Ishikawa (cell line): ENCODE measurements around the gene NPAS2.

Experiments used
- CEBPB ChIP-seq: IDR thresholded peaks from 2 replicates; pipeline ENCODE4 v1.6.1; 2012
- CREB1 ChIP-seq: IDR thresholded peaks from 2 replicates; pipeline ENCODE4 v1.6.1; 2012; ENCODE audit warnings: low read depth
- EGR1 ChIP-seq: IDR thresholded peaks from 2 replicates; pipeline ENCODE4 v1.6.1; 2012
- EP300 ChIP-seq: IDR thresholded peaks from 2 replicates; pipeline ENCODE4 v1.6.1; 2012; ENCODE audit warnings: borderline replicate concordance
- FOXM1 ChIP-seq: IDR thresholded peaks from 2 replicates; pipeline ENCODE4 v1.6.1; 2012; ENCODE audit warnings: low read depth, borderline replicate concordance
- NFIC ChIP-seq: IDR thresholded peaks from 2 replicates; pipeline ENCODE4 v1.6.1; 2012
- RAD21 ChIP-seq: IDR thresholded peaks from 2 replicates; pipeline ENCODE4 v1.6.1; 2012; ENCODE audit warnings: low read depth
- TAF1 ChIP-seq: IDR thresholded peaks from 2 replicates; pipeline ENCODE4 v1.6.1; 2012; ENCODE audit warnings: low read depth, mild to moderate bottlenecking
- TCF12 ChIP-seq: IDR thresholded peaks from 2 replicates; pipeline ENCODE4 v1.6.1; 2012; ENCODE audit warnings: low read depth
- TEAD4 ChIP-seq: IDR thresholded peaks from 2 replicates; pipeline ENCODE4 v1.6.1; 2012
- USF1 ChIP-seq: IDR thresholded peaks from 2 replicates; pipeline ENCODE4 v1.6.1; 2012
- YY1 ChIP-seq: IDR thresholded peaks from 2 replicates; pipeline ENCODE4 v1.6.1; 2012; ENCODE audit warnings: low read depth
- ZBTB7A ChIP-seq: IDR thresholded peaks from 2 replicates; pipeline ENCODE4 v1.6.1; 2012; ENCODE audit warnings: low read depth
- TF ChIP-seq, protein P1 (sequence below): IDR thresholded peaks from 2 replicates; pipeline ENCODE4 v1.6.1; 2012; ENCODE audit warnings: low read depth, mild to moderate bottlenecking
- TF ChIP-seq, protein P2 (sequence below): IDR thresholded peaks from 2 replicates; pipeline ENCODE4 v1.6.1; 2012

Gene NPAS2

DNA sequence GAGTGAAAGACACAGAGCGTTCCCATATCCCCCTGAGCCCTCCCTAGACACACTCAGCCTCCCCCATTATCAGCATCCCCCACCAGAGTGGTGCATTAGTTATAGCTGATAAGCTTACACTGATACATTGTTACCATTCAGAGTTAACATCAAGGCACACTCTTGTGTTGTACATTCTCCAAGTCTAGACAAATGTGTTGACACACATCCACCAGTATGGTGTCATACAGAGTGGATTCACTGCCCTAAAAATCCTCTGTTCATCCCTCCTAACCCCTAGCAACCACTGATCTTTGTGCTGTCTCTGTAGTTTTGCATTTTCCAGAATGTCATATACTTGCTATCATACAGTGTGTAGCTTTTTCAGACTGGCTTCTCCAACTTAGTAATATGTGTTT lies 104.2 kb downstream of the NPAS2 start:
- TF ChIP-seq YY1 (no peak), RAD21 (no peak), CREB1 (no peak), TCF12 (no peak), EP300 (no peak), CEBPB (no peak)
- TF ChIP-seq, protein P1, sequence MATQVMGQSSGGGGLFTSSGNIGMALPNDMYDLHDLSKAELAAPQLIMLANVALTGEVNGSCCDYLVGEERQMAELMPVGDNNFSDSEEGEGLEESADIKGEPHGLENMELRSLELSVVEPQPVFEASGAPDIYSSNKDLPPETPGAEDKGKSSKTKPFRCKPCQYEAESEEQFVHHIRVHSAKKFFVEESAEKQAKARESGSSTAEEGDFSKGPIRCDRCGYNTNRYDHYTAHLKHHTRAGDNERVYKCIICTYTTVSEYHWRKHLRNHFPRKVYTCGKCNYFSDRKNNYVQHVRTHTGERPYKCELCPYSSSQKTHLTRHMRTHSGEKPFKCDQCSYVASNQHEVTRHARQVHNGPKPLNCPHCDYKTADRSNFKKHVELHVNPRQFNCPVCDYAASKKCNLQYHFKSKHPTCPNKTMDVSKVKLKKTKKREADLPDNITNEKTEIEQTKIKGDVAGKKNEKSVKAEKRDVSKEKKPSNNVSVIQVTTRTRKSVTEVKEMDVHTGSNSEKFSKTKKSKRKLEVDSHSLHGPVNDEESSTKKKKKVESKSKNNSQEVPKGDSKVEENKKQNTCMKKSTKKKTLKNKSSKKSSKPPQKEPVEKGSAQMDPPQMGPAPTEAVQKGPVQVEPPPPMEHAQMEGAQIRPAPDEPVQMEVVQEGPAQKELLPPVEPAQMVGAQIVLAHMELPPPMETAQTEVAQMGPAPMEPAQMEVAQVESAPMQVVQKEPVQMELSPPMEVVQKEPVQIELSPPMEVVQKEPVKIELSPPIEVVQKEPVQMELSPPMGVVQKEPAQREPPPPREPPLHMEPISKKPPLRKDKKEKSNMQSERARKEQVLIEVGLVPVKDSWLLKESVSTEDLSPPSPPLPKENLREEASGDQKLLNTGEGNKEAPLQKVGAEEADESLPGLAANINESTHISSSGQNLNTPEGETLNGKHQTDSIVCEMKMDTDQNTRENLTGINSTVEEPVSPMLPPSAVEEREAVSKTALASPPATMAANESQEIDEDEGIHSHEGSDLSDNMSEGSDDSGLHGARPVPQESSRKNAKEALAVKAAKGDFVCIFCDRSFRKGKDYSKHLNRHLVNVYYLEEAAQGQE, result no peak

DNA sequence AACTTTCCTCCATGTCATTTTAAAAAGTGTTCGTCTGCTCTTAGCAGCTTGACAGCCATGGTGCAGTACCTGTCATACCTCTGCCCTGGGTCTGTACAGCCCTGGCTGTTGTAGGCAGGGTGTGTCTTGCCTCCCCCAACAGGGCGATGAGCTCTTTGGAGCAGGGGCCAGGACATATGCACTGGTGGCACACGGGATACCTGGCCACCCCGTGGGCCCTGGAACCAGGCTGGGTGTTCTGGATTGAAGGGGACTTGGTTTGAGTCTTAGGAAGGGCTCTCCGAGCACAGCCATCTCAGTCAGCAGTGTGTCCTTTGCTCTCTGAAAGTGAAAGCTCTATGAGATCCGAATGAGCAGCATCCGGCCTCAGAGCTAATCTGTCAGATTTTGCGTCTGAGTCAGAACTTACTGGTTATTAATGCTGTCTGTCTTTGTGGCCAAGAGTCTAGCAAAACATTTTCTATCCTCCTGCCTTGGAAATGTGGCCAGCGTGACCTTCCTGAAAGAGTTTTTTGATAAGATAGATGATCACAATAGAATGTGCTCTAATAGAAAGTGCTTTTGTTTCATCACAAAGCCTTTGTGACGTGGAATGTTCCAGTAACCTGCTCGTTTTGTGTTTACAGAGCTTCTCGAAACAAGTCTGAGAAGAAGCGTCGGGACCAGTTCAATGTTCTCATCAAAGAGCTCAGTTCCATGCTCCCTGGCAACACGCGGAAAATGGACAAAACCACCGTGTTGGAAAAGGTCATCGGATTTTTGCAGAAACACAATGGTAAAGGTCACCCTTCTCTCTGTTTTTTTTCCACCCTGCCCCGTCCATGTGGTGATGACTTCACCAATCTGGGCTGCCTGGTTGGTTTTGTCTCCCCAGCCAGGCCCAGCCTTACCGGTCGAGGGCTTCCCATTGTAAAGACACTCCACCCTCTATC lies 104.8 kb downstream of the NPAS2 start:
- no peak for TF ChIP-seq ZBTB7A
- TF ChIP-seq, protein P2, sequence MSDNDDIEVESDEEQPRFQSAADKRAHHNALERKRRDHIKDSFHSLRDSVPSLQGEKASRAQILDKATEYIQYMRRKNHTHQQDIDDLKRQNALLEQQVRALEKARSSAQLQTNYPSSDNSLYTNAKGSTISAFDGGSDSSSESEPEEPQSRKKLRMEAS, result no peak
- TF ChIP-seq EP300, result no peak
- no peak for TF ChIP-seq NFIC
- no peak for TF ChIP-seq EGR1
- TF ChIP-seq USF1, result no peak
- no peak for TF ChIP-seq TAF1
- no peak for TF ChIP-seq YY1

DNA sequence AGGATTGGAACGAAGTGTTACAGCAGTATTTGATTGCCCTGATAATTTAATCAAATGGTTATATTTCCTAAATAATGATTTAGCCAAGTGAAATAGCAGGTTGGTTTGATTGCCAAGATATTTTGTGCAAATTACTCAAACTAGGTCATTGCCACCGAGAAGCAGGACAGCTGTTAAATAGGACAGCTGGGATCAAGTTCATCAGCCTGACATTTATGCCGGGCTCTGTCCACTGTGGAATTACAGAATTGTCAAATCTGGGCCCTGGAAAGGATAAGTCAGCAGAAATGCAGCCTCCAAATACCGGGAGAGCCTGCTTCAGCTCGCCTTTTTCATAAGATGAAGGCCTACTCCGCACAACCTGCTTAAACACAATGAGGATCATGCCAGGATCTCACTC lies 108.3 kb downstream of the NPAS2 start:
- TF ChIP-seq TCF12, result no peak
- TF ChIP-seq CREB1, result no peak
- no peak for TF ChIP-seq CEBPB
- TF ChIP-seq ZBTB7A, result no peak
- TF ChIP-seq, protein P2, result no peak
- TF ChIP-seq YY1, result no peak
- TF ChIP-seq EGR1, result no peak
- no peak for TF ChIP-seq TEAD4
- TF ChIP-seq TAF1, result no peak
- TF ChIP-seq, protein P1, result no peak
- no peak for TF ChIP-seq EP300
- no peak for TF ChIP-seq USF1
- TF ChIP-seq RAD21, result no peak
- TF ChIP-seq FOXM1, result no peak
- TF ChIP-seq NFIC, result no peak

- no peak for TF ChIP-seq RAD21
- TF ChIP-seq CEBPB, result no peak
- TF ChIP-seq USF1, result no peak
- TF ChIP-seq NFIC, result no peak
Measured at GRCh38 chr2:100929147-100929546, 109.2 kb downstream of the NPAS2 start.

DNA sequence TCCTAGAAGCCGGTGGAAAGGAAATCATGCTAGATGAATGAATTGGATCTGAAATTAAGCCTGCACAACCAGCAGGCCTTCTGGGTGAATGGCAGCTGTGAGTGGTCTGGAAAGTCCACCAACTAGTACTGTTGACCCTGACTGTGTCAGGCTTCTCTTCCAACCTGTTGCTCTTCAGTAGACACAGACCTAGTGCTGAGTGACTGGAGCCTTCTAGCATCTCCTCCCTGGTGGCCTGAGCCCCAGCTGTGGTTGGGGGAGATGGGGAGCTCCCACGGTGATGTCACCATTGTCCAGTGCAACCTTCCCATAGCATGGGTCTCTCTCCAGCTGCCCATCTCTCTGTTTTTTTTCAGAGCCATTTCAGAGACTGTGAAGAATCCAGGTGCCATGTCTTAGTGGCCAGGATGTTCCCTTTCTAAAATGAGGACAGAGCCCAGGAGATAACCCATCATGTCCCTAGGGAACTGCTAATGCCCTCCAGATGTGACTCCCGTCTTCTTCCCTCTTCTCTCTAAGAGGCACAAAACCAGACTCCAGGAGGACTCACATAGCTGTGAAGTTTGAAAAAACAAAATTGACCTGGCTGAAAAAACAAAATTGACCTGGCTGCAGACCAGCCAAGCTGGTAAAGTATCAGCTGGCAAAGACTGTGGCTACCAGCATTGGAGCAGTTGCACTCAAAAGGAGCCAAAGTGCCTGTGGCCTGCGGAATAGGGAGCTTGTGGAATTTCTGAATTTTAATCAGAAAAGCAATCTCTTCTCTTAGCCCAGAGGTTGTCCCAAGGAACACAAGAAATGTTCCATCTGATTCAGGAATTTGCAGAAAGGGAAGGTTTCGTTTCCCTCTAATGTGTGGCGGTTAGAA lies 114.8 kb downstream of the NPAS2 start:
- TF ChIP-seq ZBTB7A (no peak), RAD21 (no peak), FOXM1 (no peak), NFIC (no peak)
